Endodermal cell (in vitro differentiated cells): ENCODE results near the gene DDX39A. TPM values are rescaled to one million over a fixed set of nuclear protein-coding genes. Genes with fewer than 3 reads are reported as not detected.

Experiments used
- DNase-seq: peaks from one replicate; pipeline ENCODE4 v3.0.0-alpha.2; 2017
- H3K27ac ChIP-seq: 2 replicates; pipeline ENCODE4 v1.5.1; 2013; ENCODE audit warnings: mild to moderate bottlenecking, low read depth, low read length, moderate library complexity
- H3K27me3 ChIP-seq: 2 replicates; pipeline ENCODE4 v1.6.1; 2013; ENCODE audit warnings: mild to moderate bottlenecking, low read length, moderate library complexity; ENCODE audit not compliant: insufficient read depth, control insufficient read depth, poor library complexity, severe bottlenecking
- H3K36me3 ChIP-seq: 2 replicates; pipeline ENCODE4 v1.7.0; 2013; ENCODE audit warnings: mild to moderate bottlenecking, low read length, moderate library complexity; ENCODE audit not compliant: control insufficient read depth, insufficient read depth
- H3K4me1 ChIP-seq: one replicate; pipeline ENCODE4 v1.7.0; 2013; ENCODE audit warnings: low read length; ENCODE audit not compliant: control insufficient read depth, insufficient read depth
- H3K4me3 ChIP-seq: 2 replicates; pipeline ENCODE4 v1.5.1; 2013; ENCODE audit warnings: mild to moderate bottlenecking, low read length, moderate library complexity
- H3K9ac ChIP-seq: 2 replicates; pipeline ENCODE4 v1.6.1; 2013; ENCODE audit warnings: mild to moderate bottlenecking, low read length, moderate library complexity; ENCODE audit not compliant: poor library complexity, severe bottlenecking; ENCODE audit errors: extremely low read depth
- H3K9me3 ChIP-seq: 2 replicates; pipeline ENCODE4 v1.6.1; 2013; ENCODE audit warnings: mild to moderate bottlenecking, low read length, moderate library complexity; ENCODE audit not compliant: control insufficient read depth
- H3K27ac Mint-ChIP-seq: 2 replicates; pipeline ENCODE4 v1.8.0; 2020; ENCODE audit warnings: mixed read lengths
- H3K27me3 Mint-ChIP-seq: 2 replicates; pipeline ENCODE4 v1.8.0; 2021; ENCODE audit warnings: mild to moderate bottlenecking, mixed read lengths; ENCODE audit not compliant: insufficient read depth
- H3K36me3 Mint-ChIP-seq: 2 replicates; pipeline ENCODE4 v1.8.0; 2020; ENCODE audit warnings: low read depth, mixed read lengths
- H3K4me1 Mint-ChIP-seq: 2 replicates; pipeline ENCODE4 v1.8.0; 2020; ENCODE audit warnings: mixed read lengths
- H3K4me3 Mint-ChIP-seq: 2 replicates; pipeline ENCODE4 v1.8.0; 2020; ENCODE audit warnings: mild to moderate bottlenecking, moderate library complexity, mixed read lengths
- H3K9me3 Mint-ChIP-seq: 2 replicates; pipeline ENCODE4 v1.8.0; 2020; ENCODE audit warnings: mild to moderate bottlenecking, mixed read lengths
- WGBS, 2 experiments: methylation state at CpG; one replicate each; pipeline versions ENCODE4 v1.1.5 to v1.1.7; 2013; ENCODE audit warnings: missing lambda C conversion rate in 2 of 2, mixed read lengths in 1 of 2; ENCODE audit not compliant: insufficient coverage in 1 of 2, insufficient read length in 1 of 2; 5-methylcytosine and 5-hydroxymethylcytosine counted together
- total RNA-seq, 2 donors: library from RNA; stranded (reverse); fragmentation: NEBNext Ultra II Directional in 1 of 2; extraction: Animal tissue kit (Norgen Biotek cat#: 25700) in 1 of 2; gene quantifications; 2 replicates in 1 of 2; 3 replicates in 1 of 2; pipeline ENCODE4 v1.2.1, GENCODE V29; 2021
- TF ChIP-seq, protein P1 (sequence below): fragments of 200-600 bp; sonication (generic); conservative IDR thresholded peaks from 2 replicates; pipeline ENCODE4 v1.5.0; 2021; ENCODE audit warnings: antibody characterized with exemption, mild to moderate bottlenecking

DDX39A gene
- total RNA-seq, 2 donors from 2014 or later = 82.5 to 86.1 TPM

- 87 to 90% methylated on average over 7 to 11 of the region's 11 CpGs for WGBS, 2 experiments
- H3K4me1 Mint-ChIP-seq = peaks cover 5% of the 10 kb centered on the region
Observed at GRCh38 chr19:14385492-14385891, 33.6 kb downstream of the DDX39A start.

GRCh38 chr19:14383661-14384555, 35.2 kb downstream of the DDX39A start:
- Histone ChIP-seq H3K9ac (no peak overlapping the region), H3K4me1 (no peaks in the 10 kb centered on the region), H3K27ac (no peak overlapping the region), H3K36me3 (no peaks in the 10 kb centered on the region), H3K27me3 (no peaks in the 10 kb centered on the region), H3K9me3 (no peaks in the 10 kb centered on the region), H3K4me3 (no peak overlapping the region)
- Mint-ChIP-seq H3K4me3 (no peak overlapping the region), H3K36me3 (no peaks in the 10 kb centered on the region), H3K27me3 (peaks cover 4% of the 10 kb centered on the region), H3K9me3 (no peaks in the 10 kb centered on the region), H3K4me1 (peaks cover 5% of the 10 kb centered on the region), H3K27ac (no peak overlapping the region)
- no peak for DNase-seq
- TF ChIP-seq, protein P1, sequence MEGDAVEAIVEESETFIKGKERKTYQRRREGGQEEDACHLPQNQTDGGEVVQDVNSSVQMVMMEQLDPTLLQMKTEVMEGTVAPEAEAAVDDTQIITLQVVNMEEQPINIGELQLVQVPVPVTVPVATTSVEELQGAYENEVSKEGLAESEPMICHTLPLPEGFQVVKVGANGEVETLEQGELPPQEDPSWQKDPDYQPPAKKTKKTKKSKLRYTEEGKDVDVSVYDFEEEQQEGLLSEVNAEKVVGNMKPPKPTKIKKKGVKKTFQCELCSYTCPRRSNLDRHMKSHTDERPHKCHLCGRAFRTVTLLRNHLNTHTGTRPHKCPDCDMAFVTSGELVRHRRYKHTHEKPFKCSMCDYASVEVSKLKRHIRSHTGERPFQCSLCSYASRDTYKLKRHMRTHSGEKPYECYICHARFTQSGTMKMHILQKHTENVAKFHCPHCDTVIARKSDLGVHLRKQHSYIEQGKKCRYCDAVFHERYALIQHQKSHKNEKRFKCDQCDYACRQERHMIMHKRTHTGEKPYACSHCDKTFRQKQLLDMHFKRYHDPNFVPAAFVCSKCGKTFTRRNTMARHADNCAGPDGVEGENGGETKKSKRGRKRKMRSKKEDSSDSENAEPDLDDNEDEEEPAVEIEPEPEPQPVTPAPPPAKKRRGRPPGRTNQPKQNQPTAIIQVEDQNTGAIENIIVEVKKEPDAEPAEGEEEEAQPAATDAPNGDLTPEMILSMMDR = no peak
- WGBS, 2 experiments = 78 to 79% methylated on average over 8 to 10 of the region's 10 CpGs

More at GRCh38 chr19:14385492-14385891, 33.6 kb downstream of the DDX39A start:
- Histone ChIP-seq H3K9ac (no peak overlapping the region), H3K27me3 (no peaks in the 10 kb centered on the region), H3K9me3 (no peaks in the 10 kb centered on the region), H3K4me1 (no peaks in the 10 kb centered on the region), H3K36me3 (no peaks in the 10 kb centered on the region), H3K4me3 (no peak overlapping the region), H3K27ac (no peak overlapping the region)
- Mint-ChIP-seq H3K36me3 (no peaks in the 10 kb centered on the region), H3K27me3 (peaks cover 4% of the 10 kb centered on the region), H3K27ac (no peak overlapping the region), H3K4me3 (no peak overlapping the region), H3K9me3 (no peaks in the 10 kb centered on the region)
- no peak for DNase-seq
- TF ChIP-seq, protein P1 = no peak

DNA sequence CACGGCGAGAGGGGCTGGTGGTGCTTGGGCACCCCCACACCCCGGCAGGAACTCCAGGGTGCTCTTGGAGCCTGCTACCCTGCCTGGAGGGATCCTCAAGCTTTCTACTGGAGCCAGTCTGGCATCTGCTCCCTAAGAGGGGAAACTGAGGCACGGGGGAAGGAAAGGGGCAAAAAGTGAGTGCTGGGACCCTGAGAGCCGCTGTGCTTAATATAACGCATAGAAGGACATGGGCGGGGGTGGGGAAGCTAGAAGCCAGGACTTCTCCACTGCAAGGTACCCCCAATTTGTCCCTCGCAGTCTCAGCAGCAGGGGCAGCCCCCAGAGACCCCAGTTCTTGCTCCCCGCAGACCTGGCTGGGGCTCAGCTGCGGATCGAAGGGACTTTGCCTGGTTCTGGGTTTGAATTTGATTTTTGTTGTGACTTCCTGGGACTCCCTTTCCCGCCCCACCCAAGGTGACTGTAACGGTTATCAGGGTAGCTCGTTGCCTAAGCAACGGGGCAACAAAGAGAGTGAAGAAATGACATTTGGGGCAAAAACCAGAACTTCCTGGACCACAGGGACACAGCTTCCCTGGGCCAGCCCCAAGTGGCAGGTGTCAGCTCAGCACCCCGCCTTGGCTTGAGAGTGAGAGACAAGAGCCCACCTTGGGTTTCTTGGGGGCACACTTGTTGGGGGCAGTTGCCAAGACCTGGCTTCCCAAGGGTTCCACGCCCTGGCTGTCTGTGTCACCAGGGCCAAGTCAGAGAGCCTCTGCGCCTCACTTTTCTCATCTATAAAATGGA, 37.3 kb downstream of the DDX39A start:
- H3K4me1 Mint-ChIP-seq = peaks cover 5% of the 10 kb centered on the region
- H3K4me3 Mint-ChIP-seq = peak overlapping the region; percentile 35
- Histone ChIP-seq H3K9me3 (no peaks in the 10 kb centered on the region), H3K36me3 (no peaks in the 10 kb centered on the region), H3K9ac (peak overlapping the region; percentile 34), H3K4me3 (no peak overlapping the region), H3K27me3 (no peaks in the 10 kb centered on the region), H3K4me1 (no peaks in the 10 kb centered on the region), H3K27ac (no peak overlapping the region)
- DNase-seq = no peak
- TF ChIP-seq, protein P1 = no peak
- no peaks in the 10 kb centered on the region for H3K9me3 Mint-ChIP-seq
- WGBS, 2 experiments = 80 to 81% methylated on average over 17 to 18 of the region's 18 CpGs
- no peak overlapping the region for H3K27ac Mint-ChIP-seq
- no peaks in the 10 kb centered on the region for H3K27me3 Mint-ChIP-seq
- no peaks in the 10 kb centered on the region for H3K36me3 Mint-ChIP-seq
